Measurements from ENCODE around the gene WDFY3. TPM values are rescaled to one million over a fixed set of nuclear protein-coding genes. Genes with fewer than 3 reads are reported as not detected.

WDFY3 gene
- total RNA-seq, 1 donor from 2014 or later: 136 TPM

DNA sequence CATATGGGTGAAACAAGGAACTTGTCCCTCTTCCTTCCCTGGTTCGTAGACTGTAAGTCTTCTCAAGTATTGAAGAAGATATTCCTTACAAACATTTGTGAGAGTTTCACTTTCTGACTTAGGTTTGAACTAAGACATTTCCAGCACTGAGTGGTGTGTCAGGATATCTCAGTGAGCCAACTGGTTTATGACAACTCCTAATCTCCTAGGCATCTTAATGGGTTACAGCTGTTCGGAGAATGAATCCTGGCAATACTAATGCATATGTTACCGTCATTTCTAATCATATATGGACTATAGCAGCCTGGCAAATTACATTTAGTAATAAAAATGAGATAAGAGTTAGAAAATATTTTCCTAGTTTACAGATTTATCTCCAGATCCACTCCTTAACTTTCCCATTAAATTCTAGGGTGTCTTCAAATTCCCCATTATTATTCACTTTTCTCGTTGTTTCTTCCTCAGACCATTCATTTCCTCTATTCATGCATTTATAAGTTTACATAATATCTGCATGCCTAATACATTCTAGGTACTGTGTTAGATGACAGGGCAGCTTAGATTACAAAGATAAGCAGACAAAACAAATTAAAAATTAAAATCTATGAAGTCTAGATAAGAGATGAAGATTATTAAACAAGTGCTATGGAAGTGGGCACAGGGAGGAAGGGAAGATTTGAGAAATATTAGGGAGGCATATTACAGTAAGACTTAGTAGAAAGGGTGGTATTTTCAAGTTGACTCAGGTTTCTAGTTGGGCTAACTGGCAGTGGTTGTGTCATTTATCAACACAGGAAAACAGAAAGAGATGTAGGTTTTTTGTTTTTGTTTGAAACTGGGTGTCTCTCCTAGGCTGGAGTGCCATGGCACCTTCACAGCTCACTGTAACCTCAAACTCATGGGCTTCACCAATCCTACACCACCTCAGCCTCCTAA, 173.9 kb downstream of the WDFY3 start:
- no peak for DNase-seq (ENCODE audit: low spot score)

GRCh38 chr4:84790769-84791565, 175.5 kb downstream of the WDFY3 start:
- no peak for DNase-seq (ENCODE audit: low spot score)

DNA sequence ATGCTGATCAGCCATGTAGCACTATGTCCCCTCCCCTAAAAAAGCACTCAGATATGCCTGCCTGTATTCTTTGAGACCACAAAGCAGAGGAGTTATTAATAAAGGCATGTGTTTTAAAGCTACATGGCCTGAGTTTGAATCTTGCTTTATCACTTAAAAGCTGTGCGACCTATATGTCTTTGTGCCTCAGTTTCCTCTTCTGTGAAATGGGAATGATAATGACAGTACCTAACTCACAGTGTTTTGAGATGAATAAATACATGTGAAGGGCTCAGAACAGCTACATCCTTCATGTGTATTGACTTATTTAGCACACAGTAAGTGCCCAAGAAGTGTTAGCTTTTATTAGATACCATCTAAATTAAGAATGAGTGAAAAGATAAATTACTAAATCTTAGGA, 180.0 kb downstream of the WDFY3 start:
- no peak for DNase-seq (ENCODE audit: low spot score)

GRCh38 chr4:84782517-84782916, 184.0 kb downstream of the WDFY3 start:
- DNase-seq (ENCODE audit: low spot score): no peak

DNA sequence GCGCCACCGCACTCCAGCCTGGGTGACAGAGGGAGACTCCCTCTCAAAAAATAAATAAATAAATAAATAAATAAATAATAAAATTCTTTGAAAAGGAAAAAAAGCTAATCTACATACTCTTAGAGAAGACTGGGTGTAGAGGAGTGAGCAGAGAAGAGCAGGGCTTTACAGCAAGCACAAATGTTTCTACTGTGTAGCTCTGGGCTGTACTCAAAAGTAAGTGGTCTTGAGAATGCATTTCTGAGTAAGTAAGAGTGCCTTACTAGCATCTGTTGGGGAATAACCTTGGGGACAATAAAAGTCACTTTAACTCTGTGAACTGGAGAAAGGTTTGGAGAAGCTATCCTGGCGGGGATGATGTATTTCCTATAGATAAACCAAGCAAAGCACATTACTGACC, 185.8 kb downstream of the WDFY3 start:
- DNase-seq (ENCODE audit: low spot score): no peak

DNA sequence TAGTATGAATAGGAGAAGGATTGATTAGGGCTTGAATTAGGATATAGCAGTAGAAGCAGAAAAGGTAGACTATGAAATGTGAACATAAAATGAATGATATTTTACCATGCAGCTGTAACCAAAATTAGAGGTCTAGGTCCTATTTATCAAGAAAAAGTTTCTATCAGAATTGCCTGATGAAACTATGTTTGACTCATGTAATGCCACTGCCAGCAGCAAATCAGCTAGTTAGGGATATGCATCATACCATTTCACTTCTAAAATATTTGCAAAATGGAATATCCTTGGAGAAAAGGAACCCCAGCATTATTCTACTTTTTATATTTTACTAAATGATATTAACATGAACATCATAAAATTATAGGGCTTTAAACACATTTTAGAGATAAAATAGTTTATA, 188.4 kb downstream of the WDFY3 start:
- DNase-seq (ENCODE audit: low spot score): no peak

DNA sequence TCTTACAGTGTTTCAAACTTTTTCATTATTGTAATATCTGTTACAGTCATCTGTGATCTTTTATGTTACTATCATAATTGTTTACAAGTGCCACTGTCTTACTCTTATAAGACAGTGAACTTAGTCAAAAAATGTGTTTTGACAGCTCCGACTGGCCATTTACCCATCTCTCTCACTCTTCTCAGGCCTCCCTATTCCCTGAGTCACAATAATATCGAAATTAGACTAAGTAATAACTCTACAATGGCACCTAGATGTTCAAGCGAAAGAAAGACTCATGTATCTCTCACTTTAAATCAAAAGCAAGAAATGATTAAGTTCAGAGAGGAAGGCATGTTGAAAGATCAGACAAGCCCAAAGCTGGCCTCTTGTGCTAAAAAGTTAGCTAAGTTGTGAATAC, 199.3 kb downstream of the WDFY3 start:
- no peak for DNase-seq (ENCODE audit: low spot score)

DNA sequence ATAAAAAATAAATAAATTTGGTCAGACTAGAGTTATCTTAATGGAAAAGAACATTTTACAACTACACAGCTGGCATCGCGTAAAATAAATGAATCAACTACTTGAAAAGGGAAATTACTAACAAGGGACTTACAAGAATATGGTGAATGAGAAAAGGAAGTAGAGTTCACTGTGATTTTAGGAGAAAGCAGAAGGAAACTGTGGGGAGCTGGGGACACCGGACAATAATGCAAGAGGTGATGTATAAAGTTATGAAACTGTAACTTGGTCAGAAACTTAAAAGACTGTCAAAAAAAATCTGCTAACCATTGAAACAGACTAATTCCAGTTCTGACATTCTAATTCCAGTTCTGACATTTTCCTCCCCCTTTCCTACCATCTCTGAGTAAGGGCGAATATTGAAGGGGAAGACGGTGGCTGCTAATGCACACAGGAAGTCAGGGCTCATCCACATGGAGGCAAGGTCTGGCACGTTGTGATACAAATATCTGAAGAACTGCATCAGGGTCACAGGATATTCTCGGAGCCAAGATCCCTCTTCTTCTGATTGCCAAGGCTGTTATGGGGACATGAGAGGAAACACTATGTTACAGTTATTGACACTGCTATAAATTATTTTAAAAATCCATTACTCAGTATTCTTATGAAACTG, 213.0 kb downstream of the WDFY3 start:
- no peak for DNase-seq (ENCODE audit: low spot score)

DNA sequence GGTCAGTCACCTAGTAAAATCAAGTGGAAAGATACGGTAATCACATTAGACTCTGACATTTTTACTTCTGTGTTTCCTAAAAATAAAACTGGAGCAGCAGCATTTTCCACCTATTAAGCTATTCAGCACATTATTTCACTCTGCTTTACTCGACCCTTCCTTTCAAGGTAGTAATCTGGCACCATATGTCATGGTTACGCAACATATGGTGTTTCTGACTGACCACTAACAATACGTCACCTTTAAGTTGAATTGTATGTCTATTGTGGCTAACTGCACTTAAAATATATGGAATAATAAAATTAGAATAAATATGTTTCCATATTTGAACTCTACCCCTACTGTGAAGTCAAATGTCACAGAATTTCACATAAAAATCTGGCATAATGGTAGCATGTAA, 214.8 kb downstream of the WDFY3 start:
- no peak for DNase-seq (ENCODE audit: low spot score)

- no peak for DNase-seq (ENCODE audit: low spot score)
These were observed 215.6 kb downstream of the WDFY3 start for GRCh38 chr4:84750960-84751283.

GRCh38 chr4:84750260-84750959, 216.1 kb downstream of the WDFY3 start:
- no peak for DNase-seq (ENCODE audit: low spot score)

GRCh38 chr4:84740057-84740456, 226.4 kb downstream of the WDFY3 start:
- DNase-seq (ENCODE audit: low spot score): no peak

DNA sequence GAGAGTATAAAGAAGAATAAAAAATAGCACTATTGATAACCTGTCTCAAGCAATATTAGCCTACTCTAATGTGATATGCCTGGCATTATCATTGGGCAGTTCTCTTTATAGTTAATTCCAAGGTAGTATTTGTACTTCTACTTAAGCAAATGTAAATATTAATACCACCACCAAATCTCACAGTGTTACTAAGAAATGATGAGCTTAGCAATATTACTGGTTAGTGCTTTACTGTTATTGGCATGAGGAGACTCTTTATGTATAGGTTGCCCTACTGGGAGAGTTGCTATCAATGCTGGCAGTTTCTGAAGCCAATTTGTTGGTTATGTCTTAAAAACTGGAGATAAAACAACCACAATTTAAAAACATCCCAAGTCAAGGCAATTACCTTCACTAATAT, 227.9 kb downstream of the WDFY3 start:
- no peak for DNase-seq (ENCODE audit: low spot score)

DNA sequence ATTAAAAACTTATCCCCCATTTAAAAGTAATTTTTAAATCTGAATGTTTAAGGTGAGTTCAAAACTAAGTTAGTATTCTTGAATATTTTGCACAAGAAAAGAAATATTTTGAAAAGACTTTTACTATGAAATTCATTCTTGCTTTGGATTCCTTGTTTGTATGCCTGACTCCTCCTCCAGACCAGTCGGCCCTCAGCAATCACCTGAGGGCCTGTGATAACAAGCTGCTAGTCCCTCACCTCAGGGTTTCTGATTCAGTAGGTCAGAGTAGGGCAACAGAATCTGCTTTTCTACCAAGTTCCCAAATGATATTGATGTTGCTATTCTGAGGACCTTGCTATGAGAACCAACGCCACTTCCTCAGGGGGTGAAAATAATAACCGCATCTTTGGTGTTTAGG, 228.8 kb downstream of the WDFY3 start:
- no peak for DNase-seq (ENCODE audit: low spot score)

GRCh38 chr4:84734037-84734436, 232.5 kb downstream of the WDFY3 start:
- DNase-seq (ENCODE audit: low spot score): no peak

DNA sequence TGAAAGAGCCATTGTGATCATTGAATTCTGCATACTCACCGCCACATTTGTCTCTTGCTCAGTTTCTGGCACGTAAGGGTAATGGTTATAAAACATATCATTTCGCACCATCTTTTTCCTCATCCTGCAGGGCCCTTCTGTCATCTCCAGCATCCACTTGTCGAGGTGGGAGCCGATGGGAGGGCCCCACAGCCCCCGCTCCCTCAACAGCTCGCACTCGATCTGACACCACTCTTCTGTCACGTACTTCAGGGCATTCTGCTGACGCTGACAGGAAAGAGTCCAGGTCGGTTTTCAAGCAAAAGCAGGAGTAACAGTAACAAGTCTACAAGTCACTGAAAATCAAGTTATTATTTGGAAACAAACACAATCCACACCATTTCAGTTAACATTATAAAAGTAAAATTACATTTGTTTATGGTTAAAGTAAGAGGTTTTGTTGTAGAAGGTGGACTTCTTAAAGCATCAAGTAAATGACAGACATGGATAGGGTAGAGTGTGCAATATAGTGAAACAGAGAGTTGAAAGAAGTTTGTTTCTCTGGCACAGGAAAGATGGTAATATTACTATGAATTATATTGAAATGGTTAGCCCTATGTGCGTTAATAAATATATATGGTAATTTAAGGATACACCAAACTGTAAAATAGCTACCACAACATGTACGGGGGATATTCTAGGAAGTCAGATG, 233.0 kb downstream of the WDFY3 start:
- no peak for DNase-seq (ENCODE audit: low spot score)

GRCh38 chr4:84730375-84730774, 236.1 kb downstream of the WDFY3 start:
- DNase-seq (ENCODE audit: low spot score): no peak

GRCh38 chr4:84727491-84727890, 239.0 kb downstream of the WDFY3 start:
- DNase-seq (ENCODE audit: low spot score): no peak

GRCh38 chr4:84726356-84726755, 240.1 kb downstream of the WDFY3 start:
- DNase-seq (ENCODE audit: low spot score): no peak

GRCh38 chr4:84722720-84723119, 243.8 kb downstream of the WDFY3 start:
- DNase-seq (ENCODE audit: low spot score): no peak

DNA sequence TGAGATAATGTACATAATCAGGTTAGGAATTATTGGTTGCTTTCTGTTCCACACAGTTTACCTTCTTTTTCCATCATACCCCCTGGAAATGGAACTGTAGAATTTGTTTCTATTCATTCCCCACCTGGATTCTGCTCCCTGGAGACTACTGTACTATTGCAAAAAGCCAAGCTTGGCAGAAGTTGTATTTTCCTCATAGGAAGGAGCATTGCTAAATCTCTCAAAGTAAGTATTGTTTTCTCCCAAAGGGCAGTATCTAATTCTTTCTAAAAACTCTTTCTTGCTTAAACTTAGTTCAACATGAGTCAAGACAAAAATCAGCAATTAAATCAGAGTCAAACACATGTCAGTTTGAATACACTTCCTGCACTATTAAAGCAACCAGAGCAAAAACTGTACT, 247.4 kb downstream of the WDFY3 start:
- no peak for DNase-seq (ENCODE audit: low spot score)
